Jurkat, Clone E6-1 (cell line): ENCODE data around the gene SUMO1.

Experiments
- DNase-seq: peaks from one replicate; pipeline ENCODE4 v3.0.0-alpha.2; 2011; ENCODE audit warnings: low read depth, low spot score
- H3K4me3 ChIP-seq: 2 replicates; pipeline ENCODE4 v1.5.1; 2011; ENCODE audit warnings: mild to moderate bottlenecking, low read length, control low read depth, moderate library complexity

SUMO1 gene

GRCh38 chr2:202203348-202203747, 35.0 kb downstream of the SUMO1 start:
- H3K4me3 ChIP-seq, result no peak overlapping the region
- DNase-seq, result no peak

GRCh38 chr2:202201220-202202160, 36.9 kb downstream of the SUMO1 start:
- H3K4me3 ChIP-seq, result no peak overlapping the region
- DNase-seq, result no peak

GRCh38 chr2:202196727-202197126, 41.7 kb downstream of the SUMO1 start:
- H3K4me3 ChIP-seq, result no peak overlapping the region
- DNase-seq, result no peak

GRCh38 chr2:202194418-202194817, 44.0 kb downstream of the SUMO1 start:
- no peak for DNase-seq
- no peak overlapping the region for H3K4me3 ChIP-seq

GRCh38 chr2:202193881-202194353, 44.5 kb downstream of the SUMO1 start:
- no peak overlapping the region for H3K4me3 ChIP-seq

GRCh38 chr2:202193305-202193704, 45.1 kb downstream of the SUMO1 start:
- no peak for DNase-seq
- no peak overlapping the region for H3K4me3 ChIP-seq

More at GRCh38 chr2:202193881-202194353, 44.5 kb downstream of the SUMO1 start:
- no peak for DNase-seq

- DNase-seq, result no peak
- no peak overlapping the region for H3K4me3 ChIP-seq
These were observed 50.8 kb downstream of the SUMO1 start for GRCh38 chr2:202187570-202187969.

GRCh38 chr2:202186641-202187202, 51.7 kb downstream of the SUMO1 start:
- no peak overlapping the region for H3K4me3 ChIP-seq
- DNase-seq, result no peak

GRCh38 chr2:202185156-202185555, 53.2 kb downstream of the SUMO1 start:
- H3K4me3 ChIP-seq, result no peak overlapping the region
- DNase-seq, result no peak

GRCh38 chr2:202184557-202184956, 53.8 kb downstream of the SUMO1 start:
- no peak for DNase-seq
- H3K4me3 ChIP-seq, result no peak overlapping the region

GRCh38 chr2:202178346-202178958, 59.9 kb downstream of the SUMO1 start:
- no peak overlapping the region for H3K4me3 ChIP-seq
- DNase-seq, result peak; percentile 56

- no peak overlapping the region for H3K4me3 ChIP-seq
- no peak for DNase-seq
These were observed 65.8 kb downstream of the SUMO1 start for GRCh38 chr2:202172439-202173211.

GRCh38 chr2:202171241-202171825, 67.1 kb downstream of the SUMO1 start:
- no peak overlapping the region for H3K4me3 ChIP-seq
- no peak for DNase-seq

GRCh38 chr2:202169832-202170424, 68.5 kb downstream of the SUMO1 start:
- DNase-seq, result no peak
- H3K4me3 ChIP-seq, result no peak overlapping the region

GRCh38 chr2:202169131-202169530, 69.3 kb downstream of the SUMO1 start:
- DNase-seq, result no peak
- no peak overlapping the region for H3K4me3 ChIP-seq

GRCh38 chr2:202165945-202166344, 72.5 kb downstream of the SUMO1 start:
- no peak for DNase-seq

GRCh38 chr2:202165208-202165607, 73.2 kb downstream of the SUMO1 start:
- no peak overlapping the region for H3K4me3 ChIP-seq
- DNase-seq, result no peak

More at GRCh38 chr2:202165945-202166344, 72.5 kb downstream of the SUMO1 start:
- H3K4me3 ChIP-seq, result no peak overlapping the region

- H3K4me3 ChIP-seq, result no peak overlapping the region
- no peak for DNase-seq
These were observed 74.0 kb downstream of the SUMO1 start for GRCh38 chr2:202164411-202164810.
